Measurements from ENCODE around the gene OR4D10.

OR4D10 gene

GRCh38 chr11:59520741-59521140, 47.6 kb downstream of the OR4D10 start:
- H3K27me3 ChIP-seq (replicated peaks in 2 of 5; ENCODE audit: control insufficient read depth in 4 of 5, insufficient read depth in 5 of 5, low read length in 4 of 5): no peaks in the 10 kb centered on the region
- 97% methylated on average over 5 of the region's 5 CpGs for whole genome bisulfite sequencing (ENCODE audit: insufficient coverage)
- H3K4me3 ChIP-seq (ENCODE audit: control insufficient read depth in 1 of 7, extremely low read depth in 1 of 7, insufficient read depth in 4 of 7, low read depth in 2 of 7, low read length in 6 of 7): no peak overlapping the region
- H3K4me1 ChIP-seq (ENCODE audit: control extremely low read depth in 1 of 4, control insufficient read depth in 4 of 4, insufficient read depth in 4 of 4, low read length in 3 of 4): no peaks in the 10 kb centered on the region
- POLR2A ChIA-PET: interaction anchor here (0.6 kb wide), 1 partner anchor 18 kb away, joined by 6 read pairs; no protein-coding TSS in a partner anchor
- no peaks in the 10 kb centered on the region for H3K36me3 ChIP-seq (ENCODE audit: control insufficient read depth in 4 of 4, insufficient read depth in 4 of 4, low read length in 3 of 4)
- no peaks in the 10 kb centered on the region for H3K9me3 ChIP-seq (ENCODE audit: control extremely low read depth in 1 of 5, control insufficient read depth in 4 of 5, insufficient read depth in 2 of 5, low read depth in 1 of 5, low read length in 4 of 5)
- H3K27ac ChIP-seq (ENCODE audit: insufficient read depth in 1 of 2, low read depth in 1 of 2, low read length in 2 of 2, poor library complexity in 1 of 2, severe bottlenecking in 2 of 2): no peak overlapping the region
- CTCF ChIA-PET: interaction anchor here (1.3 to 2.8 kb wide), 3 partner anchors 13 to 261 kb away, joined by 3 to 10 read pairs (median 7); no protein-coding TSS in a partner anchor
- DNase-seq: no peak

- POLR2A ChIA-PET: no interaction called here
- no peaks in the 10 kb centered on the region for H3K4me1 ChIP-seq (ENCODE audit: control extremely low read depth in 1 of 4, control insufficient read depth in 4 of 4, insufficient read depth in 4 of 4, low read length in 3 of 4)
- no peaks in the 10 kb centered on the region for H3K27me3 ChIP-seq (replicated peaks in 2 of 5; ENCODE audit: control insufficient read depth in 4 of 5, insufficient read depth in 5 of 5, low read length in 4 of 5)
- no peak overlapping the region for H3K27ac ChIP-seq (ENCODE audit: insufficient read depth in 1 of 2, low read depth in 1 of 2, low read length in 2 of 2, poor library complexity in 1 of 2, severe bottlenecking in 2 of 2)
- WGBS (ENCODE audit: insufficient coverage): no CpG with 5 or more reads among the region's 1 CpG
- CTCF ChIA-PET: interaction anchor here (1.7 kb wide), 1 partner anchor 35 kb away, joined by 4 read pairs; no protein-coding TSS in a partner anchor
- H3K9me3 ChIP-seq (ENCODE audit: control extremely low read depth in 1 of 5, control insufficient read depth in 4 of 5, insufficient read depth in 2 of 5, low read depth in 1 of 5, low read length in 4 of 5): no peaks in the 10 kb centered on the region
- H3K36me3 ChIP-seq (ENCODE audit: control insufficient read depth in 4 of 4, insufficient read depth in 4 of 4, low read length in 3 of 4): no peaks in the 10 kb centered on the region
- peak in 1 of 3 donors; percentile 23 for DNase-seq
- no peak overlapping the region for H3K4me3 ChIP-seq (ENCODE audit: control insufficient read depth in 1 of 7, extremely low read depth in 1 of 7, insufficient read depth in 4 of 7, low read depth in 2 of 7, low read length in 6 of 7)
These were observed 50.4 kb downstream of the OR4D10 start for GRCh38 chr11:59523541-59523940.

GRCh38 chr11:59528711-59529110, 55.6 kb downstream of the OR4D10 start:
- POLR2A ChIA-PET: no interaction called here
- Histone ChIP-seq H3K27me3 (replicated peaks in 2 of 5; ENCODE audit: control insufficient read depth in 4 of 5, insufficient read depth in 5 of 5, low read length in 4 of 5) (no peaks in the 10 kb centered on the region), H3K36me3 (ENCODE audit: control insufficient read depth in 4 of 4, insufficient read depth in 4 of 4, low read length in 3 of 4) (no peaks in the 10 kb centered on the region), H3K9me3 (ENCODE audit: control extremely low read depth in 1 of 5, control insufficient read depth in 4 of 5, insufficient read depth in 2 of 5, low read depth in 1 of 5, low read length in 4 of 5) (no peaks in the 10 kb centered on the region), H3K4me1 (ENCODE audit: control extremely low read depth in 1 of 4, control insufficient read depth in 4 of 4, insufficient read depth in 4 of 4, low read length in 3 of 4) (no peaks in the 10 kb centered on the region), H3K4me3 (ENCODE audit: control insufficient read depth in 1 of 7, extremely low read depth in 1 of 7, insufficient read depth in 4 of 7, low read depth in 2 of 7, low read length in 6 of 7) (no peak overlapping the region), H3K27ac (ENCODE audit: insufficient read depth in 1 of 2, low read depth in 1 of 2, low read length in 2 of 2, poor library complexity in 1 of 2, severe bottlenecking in 2 of 2) (no peak overlapping the region)
- no peak for DNase-seq
- 97% methylated on average over 6 of the region's 7 CpGs for WGBS (ENCODE audit: insufficient coverage)
- CTCF ChIA-PET: interaction anchor here (1.4 to 2.0 kb wide), 2 partner anchors 9 to 17 kb away, joined by 5 to 6 read pairs; partner anchors contain the start of gene OR4D9

Data from common myeloid progenitor, CD34-positive (primary cell).